NCI-H69 (cell line): ENCODE data around the gene CAPN13.

Source experiments
- DNase-seq: peaks from one replicate; lab custom pipeline; 2025; lab: John Stamatoyannopoulos, UW

CAPN13 gene

DNA sequence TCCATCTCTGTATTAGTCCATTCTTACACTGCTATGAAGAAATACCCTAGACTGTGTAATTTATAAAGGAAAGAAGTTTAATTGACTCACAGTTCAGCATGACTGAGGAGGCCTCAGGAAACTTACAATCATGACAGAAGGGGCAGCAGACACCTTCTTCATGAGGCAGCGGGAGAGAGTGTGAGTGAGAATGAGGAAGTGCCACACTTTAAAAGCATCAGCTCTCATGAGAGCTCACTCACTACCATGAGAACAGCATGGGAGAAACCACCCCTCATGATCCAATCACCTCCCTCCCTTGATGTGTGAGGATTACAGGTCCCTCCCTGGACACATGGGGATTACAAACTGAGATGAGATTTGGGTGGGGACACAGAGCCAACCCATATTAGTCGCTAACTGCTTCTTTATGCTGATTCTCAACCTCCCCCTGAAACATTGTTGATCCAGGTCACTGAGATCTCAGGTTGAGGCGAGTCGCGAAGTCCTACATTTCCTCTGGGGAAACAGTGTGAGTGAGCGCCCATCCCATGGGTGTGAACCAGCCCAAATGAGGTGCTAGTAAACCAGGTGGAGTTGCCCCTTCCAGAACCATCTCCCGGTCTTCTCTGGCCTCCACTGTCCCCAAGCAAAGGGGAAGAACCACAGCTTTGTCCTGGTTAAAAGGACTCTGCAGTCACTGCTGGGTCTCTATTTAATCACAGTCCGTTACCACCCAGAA is 123.8 kb downstream of the CAPN13 start:
- DNase-seq, result no peak

DNA sequence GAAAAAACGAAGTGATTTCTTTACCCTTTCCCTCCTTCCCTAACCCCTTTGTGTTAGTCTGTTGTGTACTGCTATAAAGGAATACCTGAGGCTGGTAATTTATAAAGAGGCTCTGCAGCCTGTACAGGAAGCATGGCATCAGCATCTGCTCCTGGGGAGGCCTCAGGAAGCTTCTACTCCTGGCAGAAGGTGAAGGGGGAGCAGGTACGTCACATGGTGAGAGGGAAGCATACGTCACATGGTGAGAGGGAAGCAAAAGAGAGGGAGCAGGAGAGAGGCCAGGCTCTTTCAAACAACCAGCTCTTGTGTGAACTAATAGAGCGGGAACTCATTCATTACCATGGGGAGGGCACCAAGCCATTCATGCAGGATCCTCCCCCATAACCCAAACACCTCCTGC is 126.2 kb downstream of the CAPN13 start:
- DNase-seq, result no peak

DNA sequence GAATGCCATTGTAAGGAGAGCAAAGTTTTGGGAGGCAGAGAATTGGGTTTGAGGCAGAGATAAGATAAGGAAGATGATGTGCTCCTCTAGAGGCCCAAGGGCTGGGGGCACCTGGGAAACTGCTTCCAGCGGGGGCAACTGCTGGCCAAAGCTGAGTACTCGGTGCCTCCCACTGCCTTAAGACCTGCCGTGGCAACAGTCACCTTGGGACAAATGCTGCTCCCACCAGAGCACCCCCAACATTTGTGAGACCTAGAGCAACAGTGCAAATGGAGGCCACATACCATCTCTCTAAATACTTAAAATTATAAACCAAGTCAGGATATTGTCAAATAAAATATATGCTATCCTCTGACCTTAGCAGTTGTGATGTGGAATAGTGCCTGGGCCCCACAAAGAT is 127.1 kb downstream of the CAPN13 start:
- DNase-seq, result no peak

DNA sequence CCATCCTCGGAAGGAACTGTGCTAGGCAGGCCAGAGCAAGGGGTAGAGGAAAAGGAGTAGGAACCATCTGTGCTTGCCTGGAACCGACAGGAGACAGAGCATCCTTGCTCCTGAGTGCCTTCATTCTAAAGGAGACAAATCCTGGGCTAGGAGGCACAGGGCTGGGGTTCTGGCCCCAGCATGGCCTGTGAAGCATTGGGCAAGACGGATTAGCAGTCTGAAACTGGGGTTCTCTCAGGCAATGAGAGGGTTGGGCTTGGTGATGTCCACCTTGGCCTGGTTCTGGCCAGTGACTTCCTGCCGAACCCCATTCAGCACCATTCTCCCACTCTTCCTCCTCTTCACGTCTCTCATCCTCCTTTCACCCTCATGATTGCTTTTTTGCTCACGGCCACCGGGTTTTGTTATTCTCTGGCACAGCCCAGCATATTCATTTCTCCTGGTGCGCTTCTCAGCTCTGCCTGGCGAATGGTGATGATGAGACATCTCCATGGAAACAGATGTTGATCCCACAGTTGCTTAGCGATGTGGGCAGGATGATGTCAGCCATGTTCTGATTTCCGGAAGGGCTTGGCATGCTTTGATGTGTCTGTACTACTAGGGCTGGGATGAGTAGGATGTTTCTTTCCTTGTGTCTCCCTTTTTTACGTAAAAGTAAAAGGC is 127.7 kb downstream of the CAPN13 start:
- DNase-seq, result no peak

DNA sequence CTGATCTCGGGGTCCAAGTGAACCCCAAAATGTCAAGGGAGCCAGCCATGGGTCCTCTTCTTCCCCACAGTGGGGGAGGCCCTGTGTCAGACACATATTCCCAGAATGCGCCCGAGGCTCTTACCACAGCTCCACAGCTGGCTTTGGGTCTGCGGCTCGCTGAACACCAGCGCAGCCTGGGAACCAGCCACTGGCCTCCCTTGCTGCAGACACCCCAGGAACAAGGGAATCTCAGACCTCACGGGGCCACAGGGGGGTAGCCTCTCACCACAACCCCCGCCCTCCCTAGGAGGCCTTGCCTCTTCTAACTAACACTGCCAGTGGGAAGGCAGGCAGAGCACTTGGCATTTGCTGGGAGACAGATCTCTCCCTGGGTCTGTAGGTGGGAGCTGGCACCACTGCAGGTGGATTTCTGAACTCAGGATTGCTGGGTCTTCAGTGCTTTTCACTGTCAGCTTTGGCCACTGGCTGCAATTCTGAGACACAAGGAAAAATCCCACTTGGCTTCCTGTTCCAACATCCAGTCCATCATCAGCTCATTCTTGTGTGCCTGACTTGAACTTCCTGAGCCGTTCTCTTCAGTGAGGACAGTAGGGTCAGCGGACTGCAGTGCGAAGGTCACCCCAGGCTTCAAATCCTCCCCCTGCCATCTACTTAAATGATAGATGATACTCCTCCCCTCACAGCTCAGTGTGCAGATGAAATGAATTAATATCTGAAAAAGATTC is 128.7 kb downstream of the CAPN13 start:
- no peak for DNase-seq

DNA sequence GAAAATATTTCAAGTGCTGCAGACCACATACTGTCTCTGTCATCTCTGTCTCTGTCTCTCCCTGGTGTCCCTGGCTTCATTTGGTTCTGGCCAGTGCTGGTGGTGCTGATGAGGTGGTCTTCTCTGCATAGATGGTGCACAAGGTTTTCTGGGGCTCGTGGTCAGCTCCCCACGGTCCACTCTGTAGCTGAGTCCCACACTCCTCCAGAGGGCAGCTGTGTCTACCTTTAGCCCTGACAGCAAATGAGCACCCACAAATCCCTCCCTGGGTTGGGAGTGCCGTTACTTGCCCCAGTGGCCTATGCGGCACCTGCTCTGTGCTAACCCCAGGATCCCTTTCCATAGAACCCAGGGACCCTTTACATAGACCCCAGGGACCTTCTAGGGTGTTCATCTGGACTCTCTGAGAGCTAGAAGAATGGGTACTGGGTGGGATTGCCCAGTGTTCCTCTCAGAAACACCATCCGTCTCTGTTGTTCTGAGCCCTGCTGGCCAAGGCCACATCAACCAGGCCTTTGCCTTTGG is 129.3 kb downstream of the CAPN13 start:
- DNase-seq, result no peak

DNA sequence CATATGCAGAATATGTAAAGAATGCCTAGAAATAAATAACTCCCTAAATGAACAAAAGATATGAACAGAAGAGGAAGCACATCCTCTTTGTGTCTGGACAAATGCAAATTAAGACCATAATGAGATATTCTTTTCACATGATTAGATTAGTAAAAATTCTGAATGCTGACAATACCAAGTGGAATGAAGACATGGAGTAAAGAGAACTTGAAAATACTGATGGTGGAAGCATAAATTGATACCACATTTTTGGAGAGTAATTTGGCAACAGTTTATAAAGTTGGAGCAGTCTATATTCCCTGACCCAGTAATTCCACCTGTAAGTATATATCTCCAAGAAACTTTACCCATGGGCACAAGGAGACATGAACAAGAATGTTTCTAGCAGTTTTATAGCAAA is 130.0 kb downstream of the CAPN13 start:
- no peak for DNase-seq

DNA sequence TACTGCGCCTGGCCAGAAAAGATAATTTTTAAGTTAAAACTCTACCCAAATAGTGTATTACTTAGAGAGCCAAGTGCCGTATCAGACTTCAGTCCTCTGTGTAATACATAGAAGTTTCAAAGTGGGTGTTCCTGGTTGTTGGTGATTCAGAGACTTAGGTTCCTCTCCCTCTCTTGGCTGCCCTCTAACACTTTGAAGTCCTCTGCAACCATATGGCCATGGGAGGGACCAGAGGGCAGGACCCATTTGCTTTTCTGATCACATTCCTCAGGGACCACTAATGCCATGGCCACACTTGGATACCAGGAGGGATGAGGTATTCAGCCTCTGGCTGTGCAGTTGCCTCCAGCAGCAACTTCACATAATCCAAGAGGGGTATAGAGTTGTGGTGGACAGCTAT is 131.5 kb downstream of the CAPN13 start:
- DNase-seq, result no peak

DNA sequence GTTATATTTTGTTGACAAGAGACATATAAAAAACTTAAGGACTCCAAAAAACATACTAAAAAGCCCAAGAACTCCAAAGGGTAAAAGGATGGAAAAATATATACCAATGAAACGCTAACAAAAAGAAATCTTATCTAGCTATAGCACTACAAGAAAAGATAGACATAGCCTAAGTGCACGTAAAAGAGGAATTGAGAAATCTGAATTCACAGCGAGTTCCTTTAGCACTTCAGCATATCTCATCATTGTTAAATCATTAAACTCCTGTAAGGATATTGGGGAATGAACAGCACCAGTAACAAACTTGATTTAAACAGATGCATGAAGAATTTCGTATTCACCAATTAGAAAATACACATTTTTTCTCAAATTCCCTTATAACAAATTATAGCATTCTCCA is 134.1 kb downstream of the CAPN13 start:
- DNase-seq, result no peak
